ENCODE measurements around the gene ZNF618.

- TF ChIP-seq CTCF (IDR thresholded peaks at IDR 0.05), result no peak
- TF ChIP-seq POLR2AphosphoS5 (IDR thresholded peaks at IDR 0.05), result no peak
- TF ChIP-seq POLR2A (IDR thresholded peaks at IDR 0.05), result no peak
Observed at GRCh38 chr9:114077162-114077837, 201.2 kb downstream of the ZNF618 start.

Data from stomach (tissue), 4 donors.